IMR-90 (cell line): ENCODE data around the gene KCNT1. TPM values are rescaled to one million over a fixed set of nuclear protein-coding genes. Genes with fewer than 3 reads are reported as not detected.

Experiments used
- ATAC-seq: fragments of 200-7000 bp; cut with Tn5 transposase; 2 replicates; pipeline ENCODE4 v1.9.1; 2020; ENCODE audit warnings: low read depth, mild to moderate bottlenecking, moderate library complexity
- BruUV-seq: library from RNA; stranded (reverse); fragments of 400-500 nt; replicated peaks from 2 replicates; lab custom pipeline; 2021; lab: Mats Ljungman, UMichigan
- CTCF ChIA-PET: fragments of 300-600 bp; formaldehyde crosslinking; extraction: SDS; loops from one replicate; lab custom pipeline; 2021; ENCODE audit warnings: antibody characterized with exemption; lab: Yijun Ruan, JAX
- POLR2A ChIA-PET: fragments of 300-600 bp; sonication (Branson Sonifier 250); formaldehyde crosslinking; loops from one replicate; lab custom pipeline; 2022; ENCODE audit warnings: antibody characterized with exemption; ENCODE audit not compliant: unreplicated experiment; lab: Charles Lee
- DNase-seq: peaks from one replicate; pipeline ENCODE4 v3.0.0; 2013
- H2AFZ ChIP-seq: replicated peaks from 2 replicates; pipeline ENCODE3; 2013; ENCODE audit warnings: low read length, mild to moderate bottlenecking; ENCODE audit not compliant: poor library complexity
- H2AK5ac ChIP-seq: 2 replicates; pipeline ENCODE4 v1.6.1; 2013; ENCODE audit warnings: low read depth, low read length, inconsistent platforms
- H2AK9ac ChIP-seq: replicated peaks from 2 replicates; pipeline ENCODE3; 2013; ENCODE audit warnings: mild to moderate bottlenecking, low read depth, low read length, moderate library complexity; ENCODE audit not compliant: poor library complexity
- H2BK120ac ChIP-seq: 2 replicates; pipeline ENCODE4 v1.6.1; 2013; ENCODE audit warnings: low read depth, low read length, inconsistent platforms
- H2BK15ac ChIP-seq: 3 replicates; pipeline ENCODE4 v1.6.1; 2013; ENCODE audit warnings: low read depth, low read length, inconsistent platforms
- H2BK20ac ChIP-seq: 2 replicates; pipeline ENCODE4 v1.6.1; 2013; ENCODE audit warnings: low read depth, mild to moderate bottlenecking, inconsistent platforms, low read length, moderate library complexity
- H2BK5ac ChIP-seq: 2 replicates; pipeline ENCODE4 v1.6.1; 2013; ENCODE audit warnings: mild to moderate bottlenecking, low read depth, low read length, inconsistent platforms; ENCODE audit not compliant: poor library complexity, severe bottlenecking
- H3K14ac ChIP-seq: replicated peaks from 2 replicates; pipeline ENCODE4 v1.6.1; 2013; ENCODE audit warnings: low read depth, low read length, inconsistent platforms
- H3K18ac ChIP-seq: 2 replicates; pipeline ENCODE4 v1.6.1; 2013; ENCODE audit warnings: low read depth, low read length, control low read depth
- H3K23ac ChIP-seq: 2 replicates; pipeline ENCODE4 v1.6.1; 2013; ENCODE audit warnings: low read depth, low read length, inconsistent platforms
- H3K27ac ChIP-seq: 2 replicates; pipeline ENCODE4 v1.5.1; 2013; ENCODE audit warnings: mild to moderate bottlenecking, control low read depth, low read length; ENCODE audit not compliant: insufficient read depth
- H3K27me3 ChIP-seq: 2 replicates; pipeline ENCODE4 v1.6.1; 2013; ENCODE audit warnings: low read length; ENCODE audit not compliant: control insufficient read depth, insufficient read depth
- H3K36me3 ChIP-seq: 2 replicates; pipeline ENCODE4 v1.6.1; 2013; ENCODE audit warnings: low read length, mixed read lengths; ENCODE audit not compliant: control insufficient read depth, insufficient read depth
- H3K4ac ChIP-seq: 2 replicates; pipeline ENCODE4 v1.6.1; 2013; ENCODE audit warnings: low read depth, low read length, inconsistent platforms
- H3K4me1 ChIP-seq: 2 replicates; pipeline ENCODE4 v1.6.1; 2013; ENCODE audit warnings: low read length, mixed read lengths; ENCODE audit not compliant: control insufficient read depth, insufficient read depth
- H3K4me2 ChIP-seq: 2 replicates; pipeline ENCODE4 v1.6.1; 2013; ENCODE audit warnings: low read depth, mild to moderate bottlenecking, control low read depth, low read length, moderate library complexity
- H3K4me3 ChIP-seq: 2 replicates; pipeline ENCODE4 v1.5.1; 2013; ENCODE audit warnings: low read depth, mild to moderate bottlenecking, control low read depth, low read length, moderate library complexity; ENCODE audit not compliant: insufficient read depth
- H3K56ac ChIP-seq: 2 replicates; pipeline ENCODE4 v1.6.1; 2013; ENCODE audit warnings: low read length, inconsistent platforms; ENCODE audit not compliant: insufficient read depth; ENCODE audit errors: extremely low read depth
- H3K79me1 ChIP-seq, 2 experiments: 2 replicates each; pipeline ENCODE4 v1.6.1; 2013; ENCODE audit warnings: low read length in 2 of 2, inconsistent platforms in 1 of 2, low read depth in 1 of 2
- H3K9ac ChIP-seq: 2 replicates; pipeline ENCODE4 v1.6.1; 2013; ENCODE audit warnings: low read depth, low read length, control low read depth
- H3K9me1 ChIP-seq: 2 replicates; pipeline ENCODE4 v1.6.1; 2013; ENCODE audit warnings: low read length, inconsistent platforms; ENCODE audit not compliant: insufficient read depth
- H3K9me3 ChIP-seq: 2 replicates; pipeline ENCODE4 v1.6.1; 2013; ENCODE audit warnings: low read length; ENCODE audit not compliant: control insufficient read depth, insufficient read depth
- H4K20me1 ChIP-seq: 2 replicates; pipeline ENCODE4 v1.6.1; 2013; ENCODE audit warnings: low read length, inconsistent platforms; ENCODE audit not compliant: insufficient read depth
- H4K5ac ChIP-seq: 2 replicates; pipeline ENCODE4 v1.6.1; 2013; ENCODE audit warnings: mild to moderate bottlenecking, low read depth, low read length, control low read depth
- H4K8ac ChIP-seq, 2 experiments: 2 replicates each; pipeline ENCODE4 v1.6.1; 2013; ENCODE audit warnings: low read depth in 2 of 2, low read length in 2 of 2, control low read depth in 1 of 2, inconsistent platforms in 1 of 2
- H4K91ac ChIP-seq: 2 replicates; pipeline ENCODE4 v1.6.1; 2013; ENCODE audit warnings: low read depth, low read length, inconsistent platforms; ENCODE audit not compliant: insufficient read depth
- BHLHE40 ChIP-seq: fragments of 150-350 bp; IDR thresholded peaks from 2 replicates; pipeline ENCODE4 v1.6.1; 2016; ENCODE audit warnings: mild to moderate bottlenecking, low read depth, low read length
- CEBPB ChIP-seq: IDR thresholded peaks from 2 replicates; pipeline ENCODE4 v1.6.1; 2012; ENCODE audit warnings: low read depth, low read length, improper control_type of control experiment
- CHD1 ChIP-seq: IDR thresholded peaks from 2 replicates; pipeline ENCODE4 v1.6.1; 2012; ENCODE audit warnings: low read depth, low read length, improper control_type of control experiment
- FOS ChIP-seq: fragments of 150-350 bp; IDR thresholded peaks from 2 replicates; pipeline ENCODE4 v1.6.1; 2016; ENCODE audit warnings: low read depth, low read length
- NFE2L2 ChIP-seq: fragments of 150-350 bp; IDR thresholded peaks from 2 replicates; pipeline ENCODE4 v1.6.1; 2016; ENCODE audit warnings: low read depth, mild to moderate bottlenecking, low read length
- RAD21 ChIP-seq: IDR thresholded peaks from 2 replicates; pipeline ENCODE4 v1.6.1; 2012; ENCODE audit warnings: low read length, improper control_type of control experiment
- SMC3 ChIP-seq: fragments of 150-350 bp; IDR thresholded peaks from 2 replicates; pipeline ENCODE4 v1.6.1; 2016; ENCODE audit warnings: low read depth, mild to moderate bottlenecking, antibody characterized with exemption, low read length, moderate library complexity
- WGBS, 2 experiments: methylation state at CpG; one replicate each; pipeline versions ENCODE4 v1.1.5 to v1.1.7; 2013; ENCODE audit warnings: missing lambda C conversion rate in 2 of 2; ENCODE audit not compliant: insufficient read length in 1 of 2; ENCODE audit errors: extremely low coverage in 2 of 2; 5-methylcytosine and 5-hydroxymethylcytosine counted together
- dilution Hi-C: fragments of 300-500 bp; cut with HindIII; formaldehyde crosslinking; loops from one replicate; pipeline ENCODE4 v1.14.3; 2018; ENCODE audit warnings: low sequenced_read_pairs; ENCODE audit not compliant: unreplicated experiment
- in situ Hi-C: fragments of 300-500 bp; cut with MboI; formaldehyde crosslinking; loops from 3 replicates; pipeline ENCODE4 v1.14.3; 2019; ENCODE audit warnings: low sequenced_read_pairs, inconsistent platforms, mixed read lengths
- intact Hi-C: fragments of 100-400 bp; cut with micrococcal nuclease; formaldehyde crosslinking; loops from 2 replicates; pipeline ENCODE4 v1.10.0; 2022
- polyA plus RNA-seq, 3 experiments: library from polyadenylated mRNA; depleted of rRNA; stranded (reverse); fragments of >200 nt; gene quantifications; 2 replicates each; pipeline ENCODE4 v1.2.3, GENCODE V29; 2012; ENCODE audit warnings: low replicate concordance in 1 of 3
- total RNA-seq: library from RNA; depleted of rRNA; stranded (reverse); fragments of >200 nt; gene quantifications from 2 replicates; pipeline ENCODE4 v1.2.3, GENCODE V29; 2012
- TF ChIP-seq, protein P1 (sequence below): fragments of 150-350 bp; IDR thresholded peaks from 2 replicates; pipeline ENCODE4 v1.6.1; 2016; ENCODE audit warnings: low read depth, mild to moderate bottlenecking, low read length, moderate library complexity, borderline replicate concordance
- TF ChIP-seq, protein P2 (sequence below): conservative IDR thresholded peaks from 2 replicates; pipeline ENCODE4 v1.5.1; 2012; ENCODE audit warnings: mild to moderate bottlenecking, low read depth, low read length, improper control_type of control experiment
- TF ChIP-seq, protein P3 (sequence below): fragments of 150-350 bp; IDR thresholded peaks from 2 replicates; pipeline ENCODE4 v1.6.1; 2017; ENCODE audit warnings: mild to moderate bottlenecking, antibody characterized with exemption, low read length, low read depth

The KCNT1 gene
- total and polyA plus RNA-seq, 2 of the 4 experiments (the other 2 are of a cell fraction), result not detected

DNA sequence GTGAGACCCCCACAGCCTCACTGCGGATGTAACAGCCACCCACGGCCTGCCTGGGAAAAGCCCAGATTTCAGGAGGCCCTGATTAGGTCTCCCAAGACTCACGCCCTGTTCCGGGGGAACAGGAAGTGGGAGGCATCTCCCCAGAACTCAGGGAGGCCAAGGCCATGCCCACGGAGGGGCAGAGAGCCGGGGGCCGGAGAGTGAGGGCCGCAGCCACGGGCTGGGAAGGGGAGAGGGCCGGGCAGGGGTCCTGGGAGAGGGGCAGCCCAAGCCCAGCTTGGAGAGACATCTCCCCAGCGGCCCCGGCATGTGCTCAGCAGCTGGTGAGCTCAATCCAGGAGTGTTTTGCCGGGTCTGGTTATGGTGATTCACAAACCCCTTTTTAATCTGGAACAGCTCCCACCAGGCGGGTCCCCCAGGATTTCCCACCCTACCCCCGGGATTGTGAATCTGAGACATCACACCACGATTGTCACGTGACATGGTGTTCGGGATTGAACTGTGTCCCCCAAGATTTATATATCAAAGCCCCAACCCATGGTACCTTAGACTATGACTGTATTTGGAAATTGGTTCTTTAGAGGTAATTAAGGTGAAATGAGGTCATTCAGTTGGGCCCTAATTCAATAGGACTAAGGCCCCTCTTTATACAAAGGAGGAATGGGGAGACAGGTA is 26.6 kb downstream of the KCNT1 start:
- H3K4me2 ChIP-seq, result no peak overlapping the region
- H2AK9ac ChIP-seq, result no peak overlapping the region
- no peaks in the 10 kb centered on the region for H3K9me1 ChIP-seq
- no peak overlapping the region for H3K4ac ChIP-seq
- intact Hi-C loops (no loop called here), in situ Hi-C loops (no loop called here), dilution Hi-C loops (no loop called here)
- H3K14ac ChIP-seq, result no peak overlapping the region
- BruUV-seq, result no TSS peak
- H2BK15ac ChIP-seq, result no peak overlapping the region
- H3K4me1 ChIP-seq, result no peaks in the 10 kb centered on the region
- H3K18ac ChIP-seq, result no peak overlapping the region
- no peaks in the 10 kb centered on the region for H3K79me1 ChIP-seq
- H4K91ac ChIP-seq, result no peak overlapping the region
- H3K23ac ChIP-seq, result no peak overlapping the region
- no peak overlapping the region for H3K56ac ChIP-seq
- H2BK20ac ChIP-seq, result no peak overlapping the region
- H3K9ac ChIP-seq, result no peak overlapping the region
- DNase-seq (no peak), ATAC-seq (no peak)
- no peaks in the 10 kb centered on the region for H3K36me3 ChIP-seq
- H2BK5ac ChIP-seq, result no peak overlapping the region
- H3K4me3 ChIP-seq, result no peak overlapping the region
- H4K20me1 ChIP-seq, result no peaks in the 10 kb centered on the region
- 83% methylated on average over 1 of the region's 18 CpGs; no CpG with 5 or more reads in 1 of the 2 experiments for WGBS, 2 experiments
- no peak overlapping the region for H4K5ac ChIP-seq
- peaks cover 6% of the 10 kb centered on the region; the same call in 1 of the 2 replicates for H3K9me3 ChIP-seq
- H3K27me3 ChIP-seq, result peaks cover 8% of the 10 kb centered on the region
- CTCF ChIA-PET, result no interaction called here
- no peak overlapping the region for H2AFZ ChIP-seq
- POLR2A ChIA-PET, result no interaction called here
- no peak overlapping the region for H2AK5ac ChIP-seq
- H2BK120ac ChIP-seq, result no peak overlapping the region
- H3K27ac ChIP-seq, result no peak overlapping the region
- TF ChIP-seq NFE2L2 (no peak), BHLHE40 (no peak), CEBPB (no peak), SMC3 (no peak), FOS (no peak), RAD21 (no peak), CHD1 (no peak)
- TF ChIP-seq, protein P1, sequence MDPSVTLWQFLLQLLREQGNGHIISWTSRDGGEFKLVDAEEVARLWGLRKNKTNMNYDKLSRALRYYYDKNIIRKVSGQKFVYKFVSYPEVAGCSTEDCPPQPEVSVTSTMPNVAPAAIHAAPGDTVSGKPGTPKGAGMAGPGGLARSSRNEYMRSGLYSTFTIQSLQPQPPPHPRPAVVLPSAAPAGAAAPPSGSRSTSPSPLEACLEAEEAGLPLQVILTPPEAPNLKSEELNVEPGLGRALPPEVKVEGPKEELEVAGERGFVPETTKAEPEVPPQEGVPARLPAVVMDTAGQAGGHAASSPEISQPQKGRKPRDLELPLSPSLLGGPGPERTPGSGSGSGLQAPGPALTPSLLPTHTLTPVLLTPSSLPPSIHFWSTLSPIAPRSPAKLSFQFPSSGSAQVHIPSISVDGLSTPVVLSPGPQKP, result no peak
- TF ChIP-seq, protein P2, sequence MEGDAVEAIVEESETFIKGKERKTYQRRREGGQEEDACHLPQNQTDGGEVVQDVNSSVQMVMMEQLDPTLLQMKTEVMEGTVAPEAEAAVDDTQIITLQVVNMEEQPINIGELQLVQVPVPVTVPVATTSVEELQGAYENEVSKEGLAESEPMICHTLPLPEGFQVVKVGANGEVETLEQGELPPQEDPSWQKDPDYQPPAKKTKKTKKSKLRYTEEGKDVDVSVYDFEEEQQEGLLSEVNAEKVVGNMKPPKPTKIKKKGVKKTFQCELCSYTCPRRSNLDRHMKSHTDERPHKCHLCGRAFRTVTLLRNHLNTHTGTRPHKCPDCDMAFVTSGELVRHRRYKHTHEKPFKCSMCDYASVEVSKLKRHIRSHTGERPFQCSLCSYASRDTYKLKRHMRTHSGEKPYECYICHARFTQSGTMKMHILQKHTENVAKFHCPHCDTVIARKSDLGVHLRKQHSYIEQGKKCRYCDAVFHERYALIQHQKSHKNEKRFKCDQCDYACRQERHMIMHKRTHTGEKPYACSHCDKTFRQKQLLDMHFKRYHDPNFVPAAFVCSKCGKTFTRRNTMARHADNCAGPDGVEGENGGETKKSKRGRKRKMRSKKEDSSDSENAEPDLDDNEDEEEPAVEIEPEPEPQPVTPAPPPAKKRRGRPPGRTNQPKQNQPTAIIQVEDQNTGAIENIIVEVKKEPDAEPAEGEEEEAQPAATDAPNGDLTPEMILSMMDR, result no peak
- TF ChIP-seq, protein P3, sequence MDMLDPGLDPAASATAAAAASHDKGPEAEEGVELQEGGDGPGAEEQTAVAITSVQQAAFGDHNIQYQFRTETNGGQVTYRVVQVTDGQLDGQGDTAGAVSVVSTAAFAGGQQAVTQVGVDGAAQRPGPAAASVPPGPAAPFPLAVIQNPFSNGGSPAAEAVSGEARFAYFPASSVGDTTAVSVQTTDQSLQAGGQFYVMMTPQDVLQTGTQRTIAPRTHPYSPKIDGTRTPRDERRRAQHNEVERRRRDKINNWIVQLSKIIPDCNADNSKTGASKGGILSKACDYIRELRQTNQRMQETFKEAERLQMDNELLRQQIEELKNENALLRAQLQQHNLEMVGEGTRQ, result no peak
- H4K8ac ChIP-seq, result no peak overlapping the region
